Esophagus muscularis mucosa (tissue), 4 donors: ENCODE data around the gene HAND2.

Source experiments
- CTCF ChIP-seq, 3 experiments: fragments of 200-600 bp in 2 of 3; fragments of 450-650 bp in 1 of 3; sonication (generic) in 2 of 3; IDR thresholded peaks; one replicate each; pipeline ENCODE4 v1.5.1; 2017 to 2019; ENCODE audit warnings: antibody characterized with exemption in 3 of 3, mild to moderate bottlenecking in 2 of 3, moderate library complexity in 1 of 3
- EP300 ChIP-seq: sonication (generic); formaldehyde crosslinking; IDR thresholded peaks from one replicate; pipeline ENCODE4 v1.6.1; 2017; ENCODE audit warnings: antibody characterized with exemption
- POLR2A ChIP-seq: fragments of 450-650 bp; IDR thresholded peaks from one replicate; pipeline ENCODE4 v1.6.1; 2017; ENCODE audit warnings: antibody characterized with exemption, moderate library complexity, mild to moderate bottlenecking, low read depth
- POLR2AphosphoS5 ChIP-seq, 2 donors: sonication (generic); formaldehyde crosslinking; IDR thresholded peaks; one replicate each; pipeline ENCODE4 v1.6.1; 2017; ENCODE audit warnings: antibody characterized with exemption in 2 of 2

- TF ChIP-seq CTCF (IDR thresholded peaks at IDR 0.05) = no peak
- TF ChIP-seq EP300 = no peak
- no peak for TF ChIP-seq POLR2AphosphoS5 (IDR thresholded peaks at IDR 0.05)
- no peak for TF ChIP-seq POLR2A
Measured at GRCh38 chr4:173546776-173547175, 16.7 kb upstream of the HAND2 start.
